KOPT-K1 (cell line): ENCODE measurements around the gene POLR1B.

Experiments
- H3K27ac ChIP-seq: fragments of 200-600 bp; sonication (generic); 2 replicates; pipeline ENCODE4 v1.5.1; 2016; ENCODE audit warnings: antibody characterized with exemption, mild to moderate bottlenecking, low read depth, low read length; ENCODE audit not compliant: poor library complexity, severe bottlenecking
- H3K36me3 ChIP-seq: fragments of 200-600 bp; sonication (generic); 2 replicates; pipeline ENCODE4 v1.5.1; 2017; ENCODE audit warnings: antibody characterized with exemption, mild to moderate bottlenecking, low read length, moderate library complexity; ENCODE audit not compliant: insufficient read depth
- H3K9me3 ChIP-seq: fragments of 200-600 bp; sonication (generic); 2 replicates; pipeline ENCODE4 v1.5.1; 2017; ENCODE audit warnings: antibody characterized with exemption, low read length, mild to moderate bottlenecking; ENCODE audit not compliant: insufficient read depth, poor library complexity, severe bottlenecking

POLR1B gene

DNA sequence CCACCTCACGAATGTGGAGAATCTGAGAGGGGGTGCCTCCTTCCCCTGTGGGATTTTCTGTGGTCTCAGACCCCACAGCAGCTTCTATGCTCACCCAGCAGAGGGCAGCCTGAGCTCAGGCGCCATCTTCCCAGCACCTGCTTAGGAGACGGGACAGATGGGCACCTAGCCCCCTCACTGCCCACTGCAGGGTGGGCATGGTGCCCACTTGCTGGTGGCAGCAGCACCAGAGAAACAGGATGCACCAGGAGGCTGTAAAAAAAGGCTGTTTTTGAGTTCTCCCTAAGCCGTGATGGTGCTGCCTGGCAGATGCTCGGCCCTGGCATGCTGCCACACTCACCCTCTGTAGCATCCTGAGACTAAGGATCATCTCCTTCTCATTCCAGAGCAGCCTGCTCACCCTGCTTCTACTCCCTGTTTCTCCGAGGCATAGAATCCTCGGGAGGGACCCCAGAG, 84.4 kb downstream of the POLR1B start:
- Histone ChIP-seq H3K9me3 (no peaks in the 10 kb centered on the region), H3K27ac (peak overlapping the region; percentile 38), H3K36me3 (no peaks in the 10 kb centered on the region)
